Stimulated activated CD8-positive, alpha-beta memory T cell treated with anti-CD3 and anti-CD28 coated beads, Interleukin-12 subunit alpha, Interleukin-12 subunit beta, amount 100 ng/mL, for 1 hour (primary cell): Measurements from ENCODE around the gene DENND6A.
"Not testable (repeated sequence)": the region's sequence is repeated elsewhere in the genome, so short reads cannot be mapped to it uniquely, and the experiment has no call there.

Experiments
- DNase-seq: peaks from one replicate; pipeline ENCODE4 v3.0.0-alpha.2; 2020; ENCODE audit warnings: low read depth

The DENND6A gene, protein sequence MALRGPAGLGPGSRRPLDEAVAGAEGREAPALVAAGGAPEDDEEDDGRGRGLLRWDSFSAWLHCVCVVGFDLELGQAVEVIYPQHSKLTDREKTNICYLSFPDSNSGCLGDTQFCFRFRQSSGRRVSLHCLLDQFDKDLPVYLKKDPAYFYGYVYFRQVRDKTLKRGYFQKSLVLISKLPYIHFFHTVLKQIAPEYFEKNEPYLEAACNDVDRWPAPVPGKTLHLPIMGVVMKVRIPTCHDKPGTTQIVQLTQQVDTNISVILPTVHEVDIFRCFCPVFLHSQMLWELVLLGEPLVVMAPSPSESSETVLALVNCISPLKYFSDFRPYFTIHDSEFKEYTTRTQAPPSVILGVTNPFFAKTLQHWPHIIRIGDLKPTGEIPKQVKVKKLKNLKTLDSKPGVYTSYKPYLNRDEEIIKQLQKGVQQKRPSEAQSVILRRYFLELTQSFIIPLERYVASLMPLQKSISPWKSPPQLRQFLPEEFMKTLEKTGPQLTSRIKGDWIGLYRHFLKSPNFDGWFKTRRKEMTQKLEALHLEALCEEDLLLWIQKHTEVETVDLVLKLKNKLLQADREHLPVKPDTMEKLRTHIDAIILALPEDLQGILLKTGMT

DNA sequence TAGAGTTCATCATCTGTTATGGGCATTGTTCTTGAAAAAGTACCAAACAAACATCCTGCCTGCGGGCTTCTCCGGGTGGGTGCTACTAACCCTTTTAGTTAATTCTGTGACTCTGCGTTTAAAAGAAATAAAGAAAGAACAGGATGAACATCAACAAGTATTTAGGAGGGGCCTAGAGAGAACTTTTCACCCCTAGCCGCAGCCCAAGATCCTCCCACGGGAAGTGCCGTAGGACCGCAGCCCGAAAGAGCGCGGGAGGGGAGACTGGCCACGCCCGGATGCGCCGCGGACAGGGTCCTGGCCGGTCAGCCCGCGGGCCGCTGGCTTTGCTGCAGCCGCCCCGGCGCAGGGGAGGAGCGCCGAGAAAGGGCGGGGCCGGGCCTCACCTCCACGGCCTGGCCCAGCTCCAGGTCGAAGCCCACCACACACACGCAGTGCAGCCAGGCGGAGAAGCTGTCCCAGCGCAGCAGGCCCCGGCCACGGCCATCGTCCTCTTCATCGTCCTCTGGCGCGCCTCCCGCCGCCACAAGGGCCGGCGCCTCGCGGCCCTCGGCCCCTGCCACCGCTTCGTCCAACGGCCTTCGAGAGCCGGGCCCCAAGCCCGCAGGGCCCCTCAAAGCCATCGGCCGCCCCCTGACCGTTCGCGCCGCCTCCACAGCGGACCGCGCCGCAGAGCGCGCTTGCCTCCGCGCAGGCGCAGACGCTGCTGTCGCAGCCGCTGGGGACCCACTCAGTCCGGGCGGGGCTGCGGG lies at the start of gene DENND6A:
DENND6A (minus strand) TSS at position 682 of the 752 bp plus-strand sequence; CDS start at position 623, 59 bp downstream.
- DNase-seq, result peak; percentile 92

DNA sequence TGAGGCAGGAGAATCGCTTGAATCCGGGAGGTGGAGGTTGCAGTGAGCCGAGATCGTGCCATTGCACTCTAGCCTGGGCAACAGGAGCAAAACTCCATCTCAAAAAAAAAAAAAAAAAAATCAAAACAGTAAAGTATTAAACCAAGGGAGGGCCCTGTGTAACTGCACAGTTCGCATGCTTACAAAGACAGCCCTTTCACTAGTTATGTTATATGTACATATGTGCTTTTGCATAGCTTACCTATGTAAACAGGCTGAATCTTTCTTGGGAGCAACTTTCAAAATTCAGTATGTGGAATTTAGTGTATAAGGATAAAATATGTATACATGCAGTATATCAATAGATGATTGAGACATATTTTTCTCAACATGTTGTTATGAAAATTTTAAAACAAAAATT lies 47.1 kb upstream of the DENND6A start:
- no peak for DNase-seq

DNA sequence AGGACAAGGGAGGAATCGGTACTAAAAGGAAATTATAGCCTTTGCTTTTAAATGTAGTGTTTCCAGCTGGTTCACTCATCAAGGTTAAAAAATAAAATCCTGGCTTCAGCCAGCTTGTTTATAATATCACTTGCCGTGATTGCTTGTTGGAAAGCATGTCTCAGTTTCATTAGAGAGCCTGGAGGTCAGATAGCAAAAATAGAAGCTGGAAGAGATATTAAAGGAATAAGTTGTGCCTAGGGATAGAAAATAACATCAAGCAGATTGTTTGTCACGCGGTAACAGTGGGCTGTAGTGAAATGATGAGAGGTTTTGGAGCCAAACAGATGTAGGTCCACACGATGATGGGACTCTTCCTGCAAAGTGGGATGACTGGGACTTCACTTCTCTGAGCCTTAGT lies 45.5 kb upstream of the DENND6A start:
- DNase-seq, result no peak

DNA sequence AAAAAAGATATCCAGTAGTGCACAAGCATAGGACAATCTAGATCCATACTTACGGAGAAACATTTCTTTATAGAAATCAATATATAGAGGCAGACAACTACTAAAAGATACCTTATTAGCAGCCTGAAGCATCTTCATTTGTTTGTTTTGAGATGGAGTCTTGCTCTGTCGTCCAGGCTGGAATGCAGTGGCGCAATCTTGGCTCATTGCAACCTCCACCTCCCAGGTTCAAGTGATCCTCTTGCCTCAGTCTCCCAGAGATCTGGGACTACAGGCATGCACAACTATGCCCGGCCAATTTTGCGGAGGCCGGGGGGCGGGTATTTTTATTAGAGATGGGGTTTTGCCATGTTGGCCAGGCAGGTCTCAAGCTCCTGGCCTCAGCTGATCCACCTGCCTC lies 45.0 kb upstream of the DENND6A start:
- DNase-seq, result no peak

DNA sequence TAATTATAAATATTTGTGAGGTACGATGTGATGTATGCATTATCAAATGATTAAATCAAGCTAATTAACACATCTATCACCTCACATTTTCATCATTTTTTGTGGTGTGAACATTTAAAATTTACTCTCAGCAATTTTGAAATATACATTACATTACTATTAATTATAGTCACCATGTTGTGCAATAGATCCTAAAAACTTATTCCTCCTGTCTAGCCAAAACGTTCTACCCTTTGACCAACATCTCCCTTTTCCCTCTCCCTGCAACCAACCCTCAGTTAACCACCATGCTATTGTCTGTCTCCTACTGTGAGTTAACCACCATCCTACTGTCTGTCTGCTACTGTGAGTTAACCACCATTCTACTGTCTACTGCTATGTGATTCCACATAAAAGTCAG lies 42.5 kb upstream of the DENND6A start:
- DNase-seq, result no peak

DNA sequence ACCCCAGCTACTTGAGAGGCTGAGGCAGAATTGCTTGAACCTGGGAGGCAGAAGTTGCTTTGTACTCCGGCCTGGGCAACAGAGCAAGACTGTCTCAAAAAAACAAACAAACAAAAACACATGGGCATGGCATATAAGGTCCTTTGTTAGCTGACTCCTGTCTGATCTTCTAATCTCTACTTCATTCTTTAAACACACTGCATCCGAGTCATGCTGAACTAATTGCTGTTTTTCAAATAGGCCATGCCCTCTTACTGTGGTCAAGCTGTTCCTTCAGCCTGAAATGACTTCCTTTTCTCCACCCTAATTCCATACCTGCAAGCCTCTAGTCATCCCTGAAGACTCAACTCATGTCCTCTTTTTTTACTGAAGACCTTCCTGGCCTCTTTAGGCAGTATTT lies 40.9 kb upstream of the DENND6A start:
- DNase-seq, result no peak

DNA sequence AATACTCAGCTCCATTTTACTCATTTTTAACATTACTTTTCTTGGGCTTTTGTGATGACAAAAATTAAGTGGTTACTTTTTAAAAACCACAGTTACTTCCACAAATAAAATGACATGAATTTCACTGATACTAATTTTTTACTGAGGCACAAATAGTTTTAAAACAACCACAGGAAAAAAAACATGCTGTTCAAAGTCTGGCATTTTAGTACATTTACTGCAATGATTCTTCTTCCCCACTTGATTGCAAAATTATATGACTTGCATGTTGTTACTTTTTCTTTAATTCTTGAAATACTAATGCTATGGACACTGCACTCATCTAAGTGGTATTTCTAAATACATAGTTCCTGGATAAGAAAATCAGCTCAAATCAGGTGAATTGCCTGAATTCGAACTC lies 38.4 kb upstream of the DENND6A start:
- no peak for DNase-seq

DNA sequence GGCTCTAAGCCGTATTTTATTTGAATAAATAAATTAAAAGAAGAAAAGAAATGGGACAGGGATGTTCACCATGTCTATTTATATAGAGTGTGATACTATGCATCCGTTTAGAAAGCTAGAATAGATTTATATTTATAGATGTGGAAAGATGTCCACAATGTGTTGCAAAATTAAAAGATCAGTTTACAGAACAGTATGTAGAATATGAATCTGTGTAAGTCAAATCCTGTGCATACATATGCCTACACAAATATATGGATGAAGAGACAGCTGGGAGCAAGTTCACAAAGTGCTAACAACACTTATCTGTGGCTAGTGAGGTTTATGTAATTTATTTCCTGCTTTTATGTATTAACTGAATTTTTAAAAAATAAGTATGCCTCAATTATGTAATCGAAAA lies 37.8 kb upstream of the DENND6A start:
- DNase-seq, result no peak

DNA sequence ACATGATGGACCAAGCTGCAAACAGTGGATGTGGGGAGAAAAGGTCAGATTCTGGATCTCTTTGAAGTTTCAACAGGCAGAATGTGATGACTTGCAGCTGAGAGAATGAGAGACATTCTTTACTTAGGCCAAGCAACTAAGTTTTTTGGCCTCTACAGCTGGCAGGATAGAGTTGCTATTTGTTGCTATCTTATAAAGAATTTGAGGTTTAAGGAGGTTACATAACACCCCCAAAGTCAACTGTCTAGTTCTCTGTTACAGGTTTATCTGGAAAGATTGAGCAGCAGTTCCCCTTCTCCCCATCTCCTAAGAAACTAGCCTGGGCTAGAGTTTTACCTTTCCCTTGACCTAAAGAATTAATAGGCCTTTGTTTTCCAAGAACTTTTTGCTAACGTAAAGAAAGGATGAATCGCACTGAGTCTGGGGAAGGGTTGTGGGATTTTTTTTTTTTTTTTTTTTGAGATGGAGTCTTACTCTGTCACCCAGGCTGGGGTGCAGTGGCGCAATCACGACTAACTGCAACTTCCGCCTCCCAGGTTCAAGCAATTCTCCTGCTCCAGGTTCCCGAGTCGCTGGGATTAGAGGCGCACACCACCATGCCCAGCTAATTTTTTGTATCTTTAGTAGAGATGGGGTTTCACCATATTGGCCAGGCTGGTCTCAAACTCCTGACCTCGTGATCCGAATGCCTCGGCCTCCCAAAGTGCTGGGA lies 36.6 kb upstream of the DENND6A start:
- no peak for DNase-seq

DNA sequence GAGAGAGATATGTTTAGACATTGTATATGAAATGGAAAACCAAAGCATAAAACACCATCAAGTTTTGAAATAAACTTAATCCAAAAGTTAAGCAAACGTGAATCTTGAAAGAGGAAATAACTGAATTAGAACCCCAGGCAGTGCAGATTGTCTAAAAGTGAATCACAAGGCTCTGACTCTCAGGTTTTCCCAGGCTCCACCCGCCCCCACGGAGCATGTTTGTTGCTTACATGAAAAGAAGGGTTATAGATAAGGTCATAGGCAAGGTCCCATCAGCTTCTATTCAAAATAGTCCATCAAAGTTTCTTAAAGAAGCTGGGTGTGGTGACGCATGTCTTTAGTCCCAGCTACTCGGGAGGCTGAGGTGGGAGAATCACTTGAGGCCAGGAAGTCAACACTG lies 34.2 kb upstream of the DENND6A start:
- no peak for DNase-seq

DNA sequence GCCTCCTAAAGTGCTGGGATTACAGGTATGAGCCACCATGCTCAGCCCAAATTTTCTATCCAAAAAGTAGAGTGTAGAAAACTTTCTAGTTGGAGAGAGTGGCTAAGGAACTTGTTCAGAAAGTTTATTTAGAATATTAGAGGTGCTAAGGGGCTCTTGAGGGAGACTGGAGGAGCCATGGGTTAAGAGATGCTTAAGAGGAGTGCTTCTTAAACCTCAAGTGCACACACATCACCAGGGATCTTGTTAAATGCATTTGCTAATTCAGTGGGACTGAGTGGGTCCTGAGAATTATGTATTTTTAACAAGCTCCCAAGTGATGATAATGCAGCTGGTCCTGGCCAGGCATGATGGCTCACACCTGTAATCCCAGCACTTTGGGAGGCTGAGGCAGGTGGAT lies 33.5 kb upstream of the DENND6A start:
- DNase-seq, result no peak

DNA sequence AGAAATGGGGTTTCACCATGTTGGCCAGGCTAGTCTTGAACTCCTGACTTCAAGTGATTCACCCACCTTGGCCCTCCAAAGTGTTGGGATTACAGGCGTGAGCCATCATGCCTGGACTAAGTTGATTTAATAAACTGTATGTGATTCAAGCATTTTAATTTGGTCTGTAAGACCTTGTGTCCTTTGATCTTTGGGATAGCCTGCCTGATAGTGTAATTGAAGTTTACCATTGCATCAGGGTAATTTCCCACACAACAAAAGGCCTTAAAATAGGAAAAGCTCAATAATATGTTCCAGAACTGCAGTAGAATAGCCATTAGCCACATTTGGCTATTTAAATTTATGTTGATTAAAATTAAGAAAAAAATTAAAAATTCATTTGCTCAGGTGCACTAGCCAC lies 25.2 kb upstream of the DENND6A start:
- DNase-seq, result no peak

DNA sequence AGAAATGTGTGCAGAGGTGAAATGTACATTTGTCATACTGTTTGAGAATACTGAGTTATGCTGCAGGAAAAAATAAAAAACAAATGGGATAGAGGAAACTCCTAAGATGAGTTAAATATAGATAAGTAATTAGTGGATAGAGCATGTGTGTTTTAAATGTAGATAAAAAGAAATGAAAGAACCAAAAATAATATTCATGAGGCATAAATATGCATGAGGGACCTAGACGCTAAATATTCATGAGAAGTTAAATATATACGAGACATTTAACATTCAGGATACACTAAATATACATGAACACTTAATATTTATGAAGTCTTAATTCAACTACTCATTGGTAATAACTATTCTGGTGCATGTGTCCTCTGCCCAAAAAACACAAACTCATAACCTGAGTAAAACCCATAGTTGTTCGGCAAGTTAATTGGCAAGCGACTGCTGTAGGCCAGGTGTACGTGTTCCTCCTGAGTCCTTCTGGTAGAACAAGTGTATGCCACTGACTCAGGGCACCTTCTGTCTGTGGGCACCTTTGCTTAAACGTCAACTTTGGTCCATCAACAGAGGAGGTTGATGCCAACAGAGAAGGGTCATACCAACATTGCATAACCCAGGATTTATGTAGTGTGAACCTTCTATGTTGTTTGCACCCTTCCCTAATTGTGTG lies 24.5 kb upstream of the DENND6A start:
- DNase-seq, result no peak

DNA sequence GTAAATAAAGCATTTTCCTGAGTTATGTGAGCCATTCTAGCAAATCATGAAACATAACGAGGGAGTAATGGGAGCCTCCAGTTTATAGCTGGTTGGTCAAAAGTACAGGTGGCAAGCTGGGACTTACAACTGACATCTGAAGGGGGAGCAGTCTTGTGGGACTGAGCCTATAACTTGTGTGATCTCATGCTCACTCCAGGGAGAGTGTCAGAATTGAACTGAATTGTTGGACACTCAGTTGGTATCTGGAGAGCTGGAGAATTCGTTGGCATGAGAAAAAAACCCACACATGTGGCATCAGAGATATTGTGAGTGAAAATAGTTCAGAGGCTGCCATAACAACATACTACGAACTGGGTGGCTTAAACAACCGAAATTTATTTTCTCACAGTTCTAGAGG lies 22.8 kb upstream of the DENND6A start:
- no peak for DNase-seq

DNA sequence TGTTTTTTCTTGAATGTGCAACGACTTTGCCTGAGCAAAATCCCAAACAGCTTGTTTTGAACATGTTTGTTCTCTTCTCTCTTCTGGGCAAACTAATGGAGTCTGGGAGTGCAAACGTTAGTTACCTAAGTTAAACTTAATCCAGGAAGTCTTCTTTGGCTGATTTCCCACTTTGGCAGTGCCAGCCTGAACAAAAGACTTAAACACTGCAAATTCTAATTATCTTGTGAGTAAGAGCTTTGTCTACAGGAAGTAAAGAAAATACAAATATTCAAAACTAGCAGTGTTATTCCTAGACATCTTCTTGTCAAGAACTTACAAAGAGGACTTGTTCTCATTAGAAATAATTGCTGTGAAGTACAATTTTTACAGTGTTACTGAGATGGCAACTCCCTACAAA lies 16.7 kb upstream of the DENND6A start:
- DNase-seq, result no peak

DNA sequence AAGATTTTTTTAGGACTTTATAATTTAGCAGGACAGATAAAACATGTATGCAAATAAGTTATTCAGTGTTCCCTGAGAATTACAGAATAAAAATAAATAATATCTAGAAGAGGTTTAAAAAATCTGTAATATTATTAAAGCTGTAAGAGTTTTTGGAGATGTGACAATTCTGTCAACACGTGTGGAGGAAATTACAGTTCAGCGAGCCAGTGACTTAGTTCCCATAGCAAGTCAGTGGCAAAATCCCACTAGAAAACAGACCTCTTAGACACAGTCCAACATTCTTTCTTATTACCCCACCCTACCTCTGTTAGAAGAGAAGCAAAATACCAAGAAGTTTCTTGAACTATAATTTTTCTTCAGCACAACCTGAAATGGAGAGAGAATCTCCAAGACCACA lies 16.2 kb upstream of the DENND6A start:
- no peak for DNase-seq

DNA sequence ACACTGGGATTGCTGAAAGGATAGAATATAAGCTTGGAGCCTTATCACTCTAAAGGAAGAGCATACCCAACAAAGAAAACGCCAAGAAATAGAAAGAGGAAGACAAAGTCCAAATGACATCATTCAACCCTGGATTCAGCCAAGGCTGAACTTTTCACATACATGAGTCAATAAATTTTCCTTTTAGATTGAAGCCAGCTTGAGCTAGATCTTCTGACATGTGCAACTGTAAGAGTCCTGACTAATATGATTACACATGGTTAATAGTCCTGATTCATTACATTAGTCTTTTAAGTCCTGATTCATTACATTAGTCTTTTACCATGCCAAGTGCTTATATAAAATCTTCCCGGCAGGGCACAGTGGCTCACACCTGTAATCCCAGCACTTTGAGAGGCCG lies 13.6 kb upstream of the DENND6A start:
- DNase-seq, result no peak

DNA sequence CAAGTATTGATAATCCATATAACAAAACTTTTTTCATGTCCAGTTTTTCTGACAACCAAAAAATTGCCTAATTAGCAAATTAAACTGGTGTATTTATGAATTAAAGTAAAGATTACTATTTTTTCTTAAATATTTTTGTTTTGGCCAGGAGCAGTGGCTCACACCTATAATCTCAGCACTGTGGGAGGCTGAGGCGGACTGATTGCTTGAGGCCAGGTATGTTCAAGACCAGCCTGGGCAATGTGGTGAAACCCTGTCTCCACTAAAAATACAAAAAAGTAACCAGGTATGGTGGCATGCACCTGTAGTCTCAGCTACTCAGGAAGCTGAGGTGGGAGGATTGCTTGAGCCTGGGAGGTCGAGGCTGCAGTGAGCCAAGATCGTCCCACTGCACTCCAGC lies 12.5 kb upstream of the DENND6A start:
- DNase-seq, result not testable (repeated sequence)

DNA sequence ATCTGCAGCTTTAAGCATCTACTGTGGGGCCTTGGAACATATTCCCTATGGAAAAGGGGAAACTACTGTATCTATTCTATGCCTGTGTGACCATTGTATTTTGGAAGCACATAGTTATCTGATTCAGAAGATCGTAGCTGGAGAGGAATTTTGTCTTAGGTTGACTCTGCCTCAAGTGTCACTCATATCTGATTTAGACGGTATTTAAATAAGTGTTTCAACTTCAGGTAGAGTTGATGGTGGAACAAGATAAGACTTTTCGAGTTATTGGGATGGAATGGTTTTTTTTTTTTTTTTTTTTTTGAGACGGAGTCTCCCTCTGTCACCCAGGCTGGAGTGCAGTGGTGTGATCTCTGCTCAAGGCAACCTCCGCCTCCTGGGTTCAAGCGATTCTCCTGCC lies 8.9 kb upstream of the DENND6A start:
- no peak for DNase-seq

DNA sequence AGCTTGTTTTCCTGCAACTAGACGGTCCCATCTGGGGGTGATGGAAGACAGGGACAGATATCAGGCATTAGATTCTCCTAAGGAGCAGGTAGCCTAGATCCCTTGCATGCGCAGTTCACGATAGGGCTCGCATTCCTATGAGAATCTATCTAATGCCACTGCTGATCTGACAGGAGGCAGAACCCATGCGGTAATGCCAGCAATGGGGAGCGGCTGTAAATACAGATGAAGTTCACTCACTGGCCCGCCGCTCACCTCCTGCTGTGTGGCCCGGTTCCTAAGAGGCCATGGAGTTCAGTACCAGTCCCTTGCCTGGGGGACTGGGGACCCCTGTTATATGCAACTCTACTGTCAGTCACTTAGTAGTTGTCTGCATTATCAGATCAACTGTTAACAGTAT lies 7.9 kb upstream of the DENND6A start:
- no peak for DNase-seq

DNA sequence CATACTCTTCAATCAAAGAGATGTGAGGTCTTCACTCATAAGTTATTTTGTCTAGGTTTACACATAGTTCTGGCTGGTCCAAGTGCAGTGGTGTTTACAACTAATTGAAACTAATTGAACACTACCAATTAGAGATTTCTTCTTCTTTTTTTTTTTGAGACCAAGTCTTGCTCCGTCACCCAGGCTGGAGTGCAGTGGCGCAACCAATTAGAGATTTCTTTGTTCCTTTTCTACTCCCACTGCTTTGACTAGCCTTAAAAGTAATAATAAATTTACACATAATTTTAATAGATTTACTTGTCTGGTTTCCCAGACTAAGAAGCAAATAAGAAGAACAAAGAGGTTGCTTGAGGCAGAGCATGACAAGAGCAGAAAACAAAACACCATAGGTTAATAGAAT lies 6.7 kb upstream of the DENND6A start:
- DNase-seq, result no peak

DNA sequence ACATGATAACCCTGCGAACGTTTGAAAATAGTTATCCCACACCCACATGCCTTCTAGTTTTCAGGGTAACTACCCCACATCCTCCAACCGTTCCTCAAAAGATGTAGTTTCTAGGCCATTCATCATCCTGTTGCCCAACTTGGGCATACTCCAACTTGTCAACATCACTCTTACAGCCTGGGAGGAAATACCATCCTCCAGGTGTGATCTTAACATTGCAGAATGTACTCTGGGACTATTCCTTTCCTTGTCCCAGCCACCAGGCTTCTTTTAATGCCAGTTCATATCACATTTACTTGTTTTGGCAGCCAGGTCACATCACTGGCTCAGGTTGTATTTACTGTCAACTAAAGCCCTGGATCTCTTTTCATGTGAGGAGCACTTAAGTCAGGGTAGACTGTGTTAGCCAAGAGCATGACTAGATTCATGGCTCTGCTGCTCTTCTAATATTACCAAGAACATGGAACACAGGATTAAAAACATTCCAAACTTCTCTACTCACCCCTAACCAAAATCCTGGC lies 4.0 kb upstream of the DENND6A start:
- DNase-seq, result no peak
